Retinal pigment epithelial cell (primary cell): ENCODE results near the gene TFB2M.
A peak's percentile ranks its signal among the peaks of the same experiment; 100 is the strongest.

Experiments
- DNase-seq: peaks from one replicate; pipeline ENCODE4 v3.0.0-alpha.2; 2010; ENCODE audit warnings: low read depth
- H3K4me3 ChIP-seq: 2 replicates; pipeline ENCODE4 v1.5.1; 2011; ENCODE audit warnings: mild to moderate bottlenecking, low read length, control low read depth, moderate library complexity
- CTCF ChIP-seq: conservative IDR thresholded peaks from 2 replicates; pipeline ENCODE4 v1.5.1; 2011; ENCODE audit warnings: low read depth, low read length, control low read depth, inconsistent platforms

The TFB2M gene

GRCh38 chr1:246512635-246513034 is 53.4 kb downstream of the TFB2M start:
- TF ChIP-seq CTCF = no peak
- DNase-seq = no peak
- H3K4me3 ChIP-seq = no peak overlapping the region

GRCh38 chr1:246512230-246512629 is 53.8 kb downstream of the TFB2M start:
- TF ChIP-seq CTCF = no peak
- H3K4me3 ChIP-seq = no peak overlapping the region
- no peak for DNase-seq

GRCh38 chr1:246511203-246511602 is 54.9 kb downstream of the TFB2M start:
- DNase-seq = no peak
- no peak for TF ChIP-seq CTCF
- no peak overlapping the region for H3K4me3 ChIP-seq

- no peak for DNase-seq
- TF ChIP-seq CTCF = no peak
- H3K4me3 ChIP-seq = no peak overlapping the region
These were observed 55.7 kb downstream of the TFB2M start for GRCh38 chr1:246510147-246511030.

- H3K4me3 ChIP-seq = no peak overlapping the region
- TF ChIP-seq CTCF = no peak
- DNase-seq = no peak
These were observed 57.0 kb downstream of the TFB2M start for GRCh38 chr1:246508897-246509688.

GRCh38 chr1:246506674-246507481 is 59.2 kb downstream of the TFB2M start, which contains the start of gene SMYD3:
TSS of gene SMYD3 (minus strand) at chr1:246507279.
- peak within 1 kb of the TSS; percentile 90 for H3K4me3 ChIP-seq
- TF ChIP-seq CTCF = no peak
- DNase-seq = no peak
